ENCODE data around the gene CHAF1A.

The CHAF1A gene

DNA sequence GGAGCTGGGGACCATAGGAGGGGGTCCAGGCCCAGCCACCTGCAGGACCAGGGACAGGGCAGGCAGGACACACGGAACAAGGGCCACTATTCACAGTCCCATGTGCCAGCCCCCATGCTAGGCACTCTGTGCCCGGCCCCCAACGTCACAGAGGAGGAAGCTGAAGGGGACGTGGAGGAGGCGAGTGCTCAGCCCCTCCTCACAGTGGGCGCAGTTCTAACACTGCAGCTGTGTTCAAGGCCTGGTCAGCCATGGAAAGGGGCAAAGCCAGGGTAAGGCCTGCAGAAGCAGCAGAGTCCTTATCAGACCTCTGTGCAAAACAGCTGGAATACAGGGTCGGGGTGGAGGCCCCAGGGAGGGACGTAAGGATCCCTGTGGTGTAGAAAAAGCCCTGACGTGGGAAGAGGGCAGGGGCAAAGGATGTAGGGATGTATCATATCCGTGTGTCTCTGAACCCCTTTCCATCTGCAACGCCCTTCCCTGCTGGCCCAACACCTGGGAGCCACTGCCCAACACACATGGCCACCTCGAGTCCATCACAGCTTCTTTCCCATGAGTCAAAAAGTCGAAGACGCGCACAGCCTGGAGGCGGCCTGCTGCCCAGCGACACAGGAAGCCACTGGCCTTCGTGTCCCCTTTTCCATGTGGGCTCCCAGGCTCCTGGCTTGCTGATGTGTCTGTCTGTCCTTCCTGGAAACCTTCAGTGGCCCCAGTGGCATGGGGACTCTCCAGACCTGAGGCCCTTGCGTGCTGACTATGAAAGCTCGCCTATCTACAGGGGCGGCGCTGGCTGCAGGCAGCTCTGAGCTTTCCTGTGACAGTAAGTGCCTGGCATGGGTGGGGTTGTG, 30.1 kb upstream of the CHAF1A start:
- Histone ChIP-seq H3K27me3 (ENCODE audit: control insufficient read depth, low read length) (no peaks in the 10 kb centered on the region), H3K4me1 (ENCODE audit: control insufficient read depth, low read length) (peaks cover 76% of the 10 kb centered on the region), H3K4me2 (ENCODE audit: low read length) (no peak overlapping the region), H3F3A (ENCODE audit: control insufficient read depth, insufficient read depth) (0 out of 2 replicates have a peak, but pooled peaks cover 3% of the 10 kb centered on the region), H3K36me3 (ENCODE audit: control insufficient read depth, low read length) (peaks cover 13% of the 10 kb centered on the region), H3K27ac (ENCODE audit: low read depth, low read length) (no peak overlapping the region), H3K4me3 (ENCODE audit: low read length) (no peak overlapping the region), H3K9me2 (replicated peaks; ENCODE audit: control insufficient read depth, low read length) (no peaks in the 10 kb centered on the region), H3K9me3 (ENCODE audit: control insufficient read depth, insufficient read depth, low read length) (no peaks in the 10 kb centered on the region), H4K20me1 (ENCODE audit: control insufficient read depth, insufficient read depth, low read depth, low read length) (peaks cover 37% of the 10 kb centered on the region), H3K79me2 (ENCODE audit: control insufficient read depth, low read length) (peaks cover 87% of the 10 kb centered on the region)
- no peak for TF ChIP-seq EZH2phosphoT487 (IDR thresholded peaks at IDR 0.05; ENCODE audit: borderline replicate concordance, low read length)
- TF ChIP-seq, protein P1, sequence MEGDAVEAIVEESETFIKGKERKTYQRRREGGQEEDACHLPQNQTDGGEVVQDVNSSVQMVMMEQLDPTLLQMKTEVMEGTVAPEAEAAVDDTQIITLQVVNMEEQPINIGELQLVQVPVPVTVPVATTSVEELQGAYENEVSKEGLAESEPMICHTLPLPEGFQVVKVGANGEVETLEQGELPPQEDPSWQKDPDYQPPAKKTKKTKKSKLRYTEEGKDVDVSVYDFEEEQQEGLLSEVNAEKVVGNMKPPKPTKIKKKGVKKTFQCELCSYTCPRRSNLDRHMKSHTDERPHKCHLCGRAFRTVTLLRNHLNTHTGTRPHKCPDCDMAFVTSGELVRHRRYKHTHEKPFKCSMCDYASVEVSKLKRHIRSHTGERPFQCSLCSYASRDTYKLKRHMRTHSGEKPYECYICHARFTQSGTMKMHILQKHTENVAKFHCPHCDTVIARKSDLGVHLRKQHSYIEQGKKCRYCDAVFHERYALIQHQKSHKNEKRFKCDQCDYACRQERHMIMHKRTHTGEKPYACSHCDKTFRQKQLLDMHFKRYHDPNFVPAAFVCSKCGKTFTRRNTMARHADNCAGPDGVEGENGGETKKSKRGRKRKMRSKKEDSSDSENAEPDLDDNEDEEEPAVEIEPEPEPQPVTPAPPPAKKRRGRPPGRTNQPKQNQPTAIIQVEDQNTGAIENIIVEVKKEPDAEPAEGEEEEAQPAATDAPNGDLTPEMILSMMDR (IDR thresholded peaks at IDR 0.05; ENCODE audit: low read depth, low read length, poor library complexity, severe bottlenecking), result no peak

- Histone ChIP-seq H3K27ac (ENCODE audit: low read depth, low read length) (no peak overlapping the region), H3K4me1 (ENCODE audit: control insufficient read depth, low read length) (peaks cover 78% of the 10 kb centered on the region), H3K4me2 (ENCODE audit: low read length) (no peak overlapping the region), H3K27me3 (ENCODE audit: control insufficient read depth, low read length) (no peaks in the 10 kb centered on the region), H3K4me3 (ENCODE audit: low read length) (no peak overlapping the region), H3K79me2 (ENCODE audit: control insufficient read depth, low read length) (peaks cover 91% of the 10 kb centered on the region), H3K9me2 (replicated peaks; ENCODE audit: control insufficient read depth, low read length) (no peaks in the 10 kb centered on the region), H3F3A (ENCODE audit: control insufficient read depth, insufficient read depth) (0 out of 2 replicates have a peak, but pooled peaks cover 3% of the 10 kb centered on the region), H3K36me3 (ENCODE audit: control insufficient read depth, low read length) (peaks cover 13% of the 10 kb centered on the region), H3K9me3 (ENCODE audit: control insufficient read depth, insufficient read depth, low read length) (no peaks in the 10 kb centered on the region), H4K20me1 (ENCODE audit: control insufficient read depth, insufficient read depth, low read depth, low read length) (peaks cover 37% of the 10 kb centered on the region)
- TF ChIP-seq, protein P1 (IDR thresholded peaks at IDR 0.05; ENCODE audit: low read depth, low read length, poor library complexity, severe bottlenecking), result no peak
- no peak for TF ChIP-seq EZH2phosphoT487 (IDR thresholded peaks at IDR 0.05; ENCODE audit: borderline replicate concordance, low read length)
Measured at GRCh38 chr19:4373013-4373367, 29.4 kb upstream of the CHAF1A start.

DNA sequence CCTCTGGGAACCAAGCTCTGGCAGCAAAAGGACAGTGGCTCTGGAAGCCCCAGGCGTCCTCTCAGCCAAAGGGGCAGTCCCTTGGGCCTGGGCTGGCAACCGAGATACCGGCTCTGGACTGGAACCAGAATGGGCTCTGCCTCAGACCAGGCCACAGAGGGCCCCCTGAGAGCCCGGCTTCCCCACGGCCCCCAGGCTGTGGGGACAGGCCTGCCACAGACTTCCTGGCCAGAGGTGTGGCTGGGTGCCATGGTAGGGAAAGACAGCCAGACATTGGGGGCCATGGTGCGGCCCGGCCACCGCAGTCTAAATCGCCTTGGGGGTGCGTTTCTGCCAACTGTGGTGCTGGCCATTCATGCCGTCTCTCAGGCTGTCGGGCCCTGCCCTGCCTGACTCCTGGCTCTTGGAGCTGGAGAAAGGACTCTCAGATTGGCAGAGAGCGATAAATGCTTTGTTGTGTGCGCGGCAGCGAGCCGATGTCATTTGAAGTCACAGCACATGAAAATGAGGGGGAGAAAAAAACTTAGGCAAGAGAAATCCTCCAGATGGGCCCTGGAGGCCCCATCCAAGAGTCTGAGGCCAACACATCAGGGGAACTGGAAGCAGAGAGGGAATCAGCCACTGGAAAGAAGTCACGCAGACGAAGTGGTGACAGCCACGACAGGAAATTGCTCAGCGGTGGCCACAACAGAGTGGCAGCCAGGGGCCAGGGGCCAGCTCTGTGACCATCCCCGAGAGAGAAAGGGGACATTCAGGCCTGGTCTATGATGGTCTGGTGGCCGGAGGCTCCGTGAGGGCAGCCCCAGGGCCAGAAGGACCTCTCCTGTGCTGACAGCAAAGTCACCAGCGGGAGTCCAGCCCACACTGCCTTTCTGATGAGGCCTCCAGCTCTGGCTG, 28.6 kb upstream of the CHAF1A start:
- H3K4me1 ChIP-seq (ENCODE audit: control insufficient read depth, low read length), result peaks cover 72% of the 10 kb centered on the region
- H3K27me3 ChIP-seq (ENCODE audit: control insufficient read depth, low read length), result no peaks in the 10 kb centered on the region
- no peak overlapping the region for H3K4me3 ChIP-seq (ENCODE audit: low read length)
- H3K79me2 ChIP-seq (ENCODE audit: control insufficient read depth, low read length), result peaks cover 90% of the 10 kb centered on the region
- H3F3A ChIP-seq (ENCODE audit: control insufficient read depth, insufficient read depth), result 0 out of 2 replicates have a peak, but pooled peaks cover 3% of the 10 kb centered on the region
- H3K4me2 ChIP-seq (ENCODE audit: low read length), result no peak overlapping the region
- peaks cover 9% of the 10 kb centered on the region for H3K36me3 ChIP-seq (ENCODE audit: control insufficient read depth, low read length)
- H4K20me1 ChIP-seq (ENCODE audit: control insufficient read depth, insufficient read depth, low read depth, low read length), result peaks cover 37% of the 10 kb centered on the region
- no peaks in the 10 kb centered on the region for H3K9me3 ChIP-seq (ENCODE audit: control insufficient read depth, insufficient read depth, low read length)
- H3K9me2 ChIP-seq (replicated peaks; ENCODE audit: control insufficient read depth, low read length), result no peaks in the 10 kb centered on the region
- no peak overlapping the region for H3K27ac ChIP-seq (ENCODE audit: low read depth, low read length)
- no peak for TF ChIP-seq EZH2phosphoT487 (IDR thresholded peaks at IDR 0.05; ENCODE audit: borderline replicate concordance, low read length)
- TF ChIP-seq, protein P1 (IDR thresholded peaks at IDR 0.05; ENCODE audit: low read depth, low read length, poor library complexity, severe bottlenecking), result no peak
